Prostate gland (tissue), 2 donors: ENCODE results near the gene TOE1.

Experiments used
- POLR2A ChIP-seq: fragments of 450-650 bp; IDR thresholded peaks from one replicate; pipeline ENCODE4 v1.6.1; 2016; ENCODE audit warnings: antibody characterized with exemption, mild to moderate bottlenecking
- TF ChIP-seq, protein P1 (sequence below), 4 experiments: fragments of 200-600 bp in 2 of 4; fragments of 450-650 bp in 2 of 4; sonication (generic) in 2 of 4; IDR thresholded peaks; 1 replicate in 3 of 4; 2 replicates in 1 of 4; pipeline ENCODE4 v1.5.1; 2016 to 2019; ENCODE audit warnings: antibody characterized with exemption in 4 of 4, mild to moderate bottlenecking in 2 of 4, moderate library complexity in 2 of 4

DNA sequence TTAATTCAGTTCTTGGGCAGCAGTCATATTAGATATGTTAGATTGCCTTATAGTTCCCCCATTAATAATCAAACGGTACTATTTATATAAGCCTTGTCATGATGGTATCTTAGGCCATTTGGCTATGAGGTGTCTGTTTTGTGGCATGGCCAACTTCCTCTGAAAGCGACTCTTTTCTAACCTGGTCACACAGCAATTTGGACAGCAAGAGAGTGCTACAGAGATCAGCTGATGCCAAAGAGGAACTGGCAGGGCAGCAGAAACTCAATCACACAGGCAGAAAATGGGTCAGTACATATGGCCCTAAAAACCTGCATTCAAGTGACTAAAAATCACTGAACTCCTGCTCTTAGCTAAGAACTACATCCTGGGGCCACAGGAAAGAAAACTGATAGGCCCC lies 13.7 kb downstream of the TOE1 start:
- TF ChIP-seq, protein P1, sequence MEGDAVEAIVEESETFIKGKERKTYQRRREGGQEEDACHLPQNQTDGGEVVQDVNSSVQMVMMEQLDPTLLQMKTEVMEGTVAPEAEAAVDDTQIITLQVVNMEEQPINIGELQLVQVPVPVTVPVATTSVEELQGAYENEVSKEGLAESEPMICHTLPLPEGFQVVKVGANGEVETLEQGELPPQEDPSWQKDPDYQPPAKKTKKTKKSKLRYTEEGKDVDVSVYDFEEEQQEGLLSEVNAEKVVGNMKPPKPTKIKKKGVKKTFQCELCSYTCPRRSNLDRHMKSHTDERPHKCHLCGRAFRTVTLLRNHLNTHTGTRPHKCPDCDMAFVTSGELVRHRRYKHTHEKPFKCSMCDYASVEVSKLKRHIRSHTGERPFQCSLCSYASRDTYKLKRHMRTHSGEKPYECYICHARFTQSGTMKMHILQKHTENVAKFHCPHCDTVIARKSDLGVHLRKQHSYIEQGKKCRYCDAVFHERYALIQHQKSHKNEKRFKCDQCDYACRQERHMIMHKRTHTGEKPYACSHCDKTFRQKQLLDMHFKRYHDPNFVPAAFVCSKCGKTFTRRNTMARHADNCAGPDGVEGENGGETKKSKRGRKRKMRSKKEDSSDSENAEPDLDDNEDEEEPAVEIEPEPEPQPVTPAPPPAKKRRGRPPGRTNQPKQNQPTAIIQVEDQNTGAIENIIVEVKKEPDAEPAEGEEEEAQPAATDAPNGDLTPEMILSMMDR (IDR thresholded peaks at IDR 0.05) = no peak
- no peak for TF ChIP-seq POLR2A
